Muscle of leg (tissue), 11 donors: ENCODE measurements around the gene MST1. TPM values are rescaled to one million over a fixed set of nuclear protein-coding genes. Genes with fewer than 3 reads are reported as not detected.

Experiments used
- DNase-seq: peaks from one replicate; pipeline ENCODE4 v3.0.0; 2013
- H3K27ac ChIP-seq: one replicate; pipeline ENCODE4 v1.5.1; 2013; ENCODE audit warnings: mild to moderate bottlenecking, low read length, control low read depth
- H3K27me3 ChIP-seq: one replicate; pipeline ENCODE4 v1.6.1; 2013; ENCODE audit warnings: low read length; ENCODE audit not compliant: control insufficient read depth, insufficient read depth
- H3K36me3 ChIP-seq: one replicate; pipeline ENCODE4 v1.6.1; 2013; ENCODE audit warnings: low read length; ENCODE audit not compliant: control insufficient read depth, insufficient read depth
- H3K4me1 ChIP-seq: one replicate; pipeline ENCODE4 v1.6.1; 2013; ENCODE audit warnings: low read length; ENCODE audit not compliant: control insufficient read depth, insufficient read depth
- H3K4me3 ChIP-seq: one replicate; pipeline ENCODE4 v1.5.1; 2013; ENCODE audit warnings: low read length, control low read depth
- H3K9me3 ChIP-seq: replicated peaks from 2 replicates; pipeline ENCODE4 v1.6.1; 2013; ENCODE audit warnings: low read depth, low read length; ENCODE audit not compliant: control insufficient read depth
- WGBS: methylation state at CpG from one replicate; pipeline ENCODE4 v1.1.5; 2013; ENCODE audit warnings: missing lambda C conversion rate; ENCODE audit not compliant: insufficient coverage; 5-methylcytosine and 5-hydroxymethylcytosine counted together
- polyA plus RNA-seq, 8 donors: library from polyadenylated mRNA; unstranded; fragments of 120-200 nt; gene quantifications; one replicate each; pipeline versions ENCODE4 v1.2.1 to v1.2.3, GENCODE V29; 2013; ENCODE audit warnings: inconsistent platforms in 1 of 8, low replicate concordance in 1 of 8; ENCODE audit not compliant: insufficient read length in 8 of 8, insufficient read depth in 1 of 8
- total RNA-seq: library from RNA; stranded (reverse); fragments of 120-200 nt; gene quantifications from one replicate; pipeline ENCODE4 v1.2.4, GENCODE V29; 2013

Gene MST1
- total and polyA plus RNA-seq, 9 donors = 7.0 to 30.3 (median 9.8) TPM

DNA sequence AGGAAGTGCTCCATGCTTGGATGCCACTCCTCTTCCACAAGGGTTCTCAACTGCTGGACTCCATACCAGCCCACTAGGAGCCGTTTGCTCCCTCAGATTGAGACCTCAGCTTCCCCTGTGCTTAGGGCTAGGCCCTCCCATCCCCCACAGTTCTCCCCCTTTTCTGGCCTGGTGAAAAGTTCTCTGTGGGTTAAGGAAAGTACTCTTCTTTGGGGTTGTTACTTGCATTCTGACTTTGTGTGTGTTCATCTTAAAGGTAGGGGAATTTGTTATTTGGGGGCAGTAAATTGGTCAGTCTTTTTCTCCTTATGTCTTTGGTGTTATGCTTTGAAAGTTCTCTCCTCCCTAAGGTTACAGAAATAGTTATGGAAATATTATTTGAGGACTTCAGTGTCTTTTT lies 39.1 kb downstream of the MST1 start:
- H3K4me3 ChIP-seq = no peak overlapping the region
- H3K27ac ChIP-seq = no peak overlapping the region
- H3K9me3 ChIP-seq = no peaks in the 10 kb centered on the region
- peaks cover 35% of the 10 kb centered on the region for H3K4me1 ChIP-seq
- H3K27me3 ChIP-seq = no peaks in the 10 kb centered on the region
- no peak for DNase-seq
- WGBS = no CpG with 5 or more reads among the region's 1 CpG
- H3K36me3 ChIP-seq = no peaks in the 10 kb centered on the region

DNA sequence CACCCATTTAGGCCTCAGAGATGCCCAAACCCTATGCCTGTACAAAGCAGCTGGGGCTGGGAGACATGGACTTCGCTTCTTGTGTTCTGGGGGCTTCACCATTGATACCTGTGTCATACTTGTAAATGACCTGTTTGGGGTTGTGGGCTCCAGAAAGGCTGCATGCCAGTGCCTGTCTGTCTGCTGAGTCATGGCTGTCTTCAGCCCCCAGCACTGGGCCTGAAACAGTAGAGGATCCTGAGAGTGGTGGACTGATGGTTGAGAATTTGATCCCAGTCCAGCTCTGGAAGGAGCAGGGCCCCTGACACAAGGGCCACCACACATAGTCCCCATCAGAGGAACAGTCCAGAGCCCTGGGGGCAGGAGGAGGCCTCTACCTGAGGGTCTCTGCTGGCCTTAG lies 39.7 kb downstream of the MST1 start:
- Histone ChIP-seq H3K4me1 (peaks cover 29% of the 10 kb centered on the region), H3K36me3 (no peaks in the 10 kb centered on the region), H3K4me3 (no peak overlapping the region), H3K27ac (no peak overlapping the region), H3K27me3 (no peaks in the 10 kb centered on the region), H3K9me3 (no peaks in the 10 kb centered on the region)
- no peak for DNase-seq
- 100% methylated on average over 1 of the region's 1 CpG for WGBS

DNA sequence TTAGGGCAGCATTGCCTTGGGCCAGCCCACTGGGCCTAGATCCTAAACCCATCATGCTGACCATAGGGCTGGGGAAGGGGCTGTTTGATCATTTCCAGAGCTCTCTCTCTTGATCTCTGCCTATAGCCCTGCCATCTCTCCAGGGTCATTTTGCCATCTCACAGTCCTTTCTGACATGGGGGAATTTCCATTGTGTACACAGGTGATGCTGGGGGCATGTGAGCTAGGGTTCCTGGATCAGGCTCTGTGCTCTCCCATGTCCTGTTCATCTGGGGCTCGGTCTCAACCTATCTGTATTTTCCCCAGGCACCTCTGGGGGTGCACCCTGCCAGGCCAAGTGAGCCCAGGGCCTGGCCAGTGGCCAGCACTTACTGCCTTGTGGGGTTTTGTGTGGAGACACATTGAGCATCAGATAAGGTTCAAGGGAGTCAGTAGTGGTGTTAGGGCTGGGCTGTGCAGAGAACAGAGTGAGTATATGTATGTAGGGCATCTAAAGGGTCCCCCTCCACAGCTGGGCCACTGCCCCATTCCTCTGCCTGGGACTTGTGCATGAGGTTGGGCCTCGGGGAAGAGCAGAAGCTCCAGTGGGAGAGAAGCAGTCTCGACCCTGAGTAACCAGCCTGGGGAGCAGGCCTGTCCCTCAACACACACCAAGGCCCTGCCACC lies 40.8 kb downstream of the MST1 start:
- Histone ChIP-seq H3K4me3 (no peak overlapping the region), H3K27ac (peak overlapping the region; percentile 62), H3K4me1 (peaks cover 20% of the 10 kb centered on the region), H3K9me3 (no peaks in the 10 kb centered on the region), H3K27me3 (no peaks in the 10 kb centered on the region), H3K36me3 (no peaks in the 10 kb centered on the region)
- no peak for DNase-seq
- WGBS = 80% methylated on average over 1 of the region's 3 CpGs

- WGBS = 83% methylated on average over 1 of the region's 2 CpGs
- H3K27ac ChIP-seq = peak overlapping the region; percentile 62
Measured at GRCh38 chr3:49647741-49648140, 41.5 kb downstream of the MST1 start.

GRCh38 chr3:49646236-49646635 lies 43.0 kb downstream of the MST1 start:
- DNase-seq = no peak
- Histone ChIP-seq H3K4me3 (no peak overlapping the region), H3K9me3 (no peaks in the 10 kb centered on the region), H3K4me1 (peaks cover 15% of the 10 kb centered on the region), H3K27me3 (no peaks in the 10 kb centered on the region), H3K27ac (no peak overlapping the region), H3K36me3 (no peaks in the 10 kb centered on the region)
- 100% methylated on average over 1 of the region's 3 CpGs for WGBS

More at GRCh38 chr3:49647741-49648140, 41.5 kb downstream of the MST1 start:
- Histone ChIP-seq H3K4me3 (no peak overlapping the region), H3K36me3 (no peaks in the 10 kb centered on the region), H3K9me3 (no peaks in the 10 kb centered on the region), H3K4me1 (peaks cover 15% of the 10 kb centered on the region), H3K27me3 (no peaks in the 10 kb centered on the region)
- peak; percentile 40 for DNase-seq

DNA sequence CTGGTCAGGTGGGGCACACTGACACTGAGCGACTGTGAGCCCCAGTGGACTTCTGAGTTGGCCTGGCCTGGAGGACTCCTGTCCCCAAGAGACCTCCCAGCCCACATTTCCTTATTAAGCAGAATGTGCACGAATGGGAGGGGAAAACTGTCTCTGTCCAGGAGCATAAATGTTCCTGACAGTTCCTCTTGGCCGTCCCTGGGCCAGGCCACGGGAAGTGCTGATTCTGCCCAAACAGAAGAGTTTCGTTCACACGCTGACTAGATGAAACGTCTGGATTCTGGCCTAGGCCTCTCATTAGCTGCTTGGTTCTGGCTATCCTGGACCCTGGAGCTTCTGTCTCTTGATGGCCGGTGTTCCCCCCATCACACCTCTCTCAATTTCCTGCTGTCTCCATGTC lies 44.6 kb downstream of the MST1 start:
- DNase-seq = peak; percentile 40
- 77% methylated on average over 6 of the region's 8 CpGs for WGBS
- H3K4me3 ChIP-seq = no peak overlapping the region
- no peaks in the 10 kb centered on the region for H3K36me3 ChIP-seq
- H3K4me1 ChIP-seq = peaks cover 14% of the 10 kb centered on the region
- H3K27me3 ChIP-seq = no peaks in the 10 kb centered on the region
- no peak overlapping the region for H3K27ac ChIP-seq
- no peaks in the 10 kb centered on the region for H3K9me3 ChIP-seq

GRCh38 chr3:49642708-49643145 lies 46.5 kb downstream of the MST1 start:
- H3K4me3 ChIP-seq = no peak overlapping the region
- H3K36me3 ChIP-seq = no peaks in the 10 kb centered on the region
- H3K4me1 ChIP-seq = peaks cover 7% of the 10 kb centered on the region
- WGBS = 90% methylated on average over 7 of the region's 9 CpGs
- H3K9me3 ChIP-seq = no peaks in the 10 kb centered on the region
- H3K27ac ChIP-seq = no peak overlapping the region
- H3K27me3 ChIP-seq = no peaks in the 10 kb centered on the region
- DNase-seq = no peak

GRCh38 chr3:49641921-49642707 lies 47.2 kb downstream of the MST1 start:
- H3K4me3 ChIP-seq = no peak overlapping the region
- DNase-seq = no peak
- H3K27ac ChIP-seq = no peak overlapping the region
- H3K4me1 ChIP-seq = peaks cover 2% of the 10 kb centered on the region
- 88% methylated on average over 8 of the region's 14 CpGs for WGBS
- H3K36me3 ChIP-seq = no peaks in the 10 kb centered on the region
- H3K27me3 ChIP-seq = no peaks in the 10 kb centered on the region
- no peaks in the 10 kb centered on the region for H3K9me3 ChIP-seq

DNA sequence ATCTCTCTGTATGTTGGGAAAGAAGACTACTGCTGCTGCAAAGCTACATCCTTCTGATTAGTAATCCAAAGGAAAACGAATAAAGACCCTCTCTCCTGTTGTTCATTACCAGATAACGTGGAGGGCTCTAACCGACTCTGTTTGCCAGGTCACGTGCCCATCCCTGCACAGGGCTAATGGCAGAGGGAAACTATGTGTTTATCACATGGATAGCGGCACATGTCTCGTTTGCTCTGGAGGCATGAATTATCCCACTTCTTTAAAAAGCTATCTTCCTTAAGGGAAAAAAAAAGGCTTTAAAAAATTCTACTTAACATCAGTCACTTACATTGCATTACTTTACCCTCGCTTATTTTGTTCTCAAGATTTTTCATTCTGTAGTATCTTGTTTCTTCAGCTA lies 48.0 kb downstream of the MST1 start:
- 94% methylated on average over 3 of the region's 7 CpGs for WGBS
- no peak overlapping the region for H3K4me3 ChIP-seq
- no peaks in the 10 kb centered on the region for H3K36me3 ChIP-seq
- H3K9me3 ChIP-seq = no peaks in the 10 kb centered on the region
- no peak overlapping the region for H3K27ac ChIP-seq
- no peaks in the 10 kb centered on the region for H3K27me3 ChIP-seq
- peaks cover 2% of the 10 kb centered on the region for H3K4me1 ChIP-seq
- DNase-seq = no peak

DNA sequence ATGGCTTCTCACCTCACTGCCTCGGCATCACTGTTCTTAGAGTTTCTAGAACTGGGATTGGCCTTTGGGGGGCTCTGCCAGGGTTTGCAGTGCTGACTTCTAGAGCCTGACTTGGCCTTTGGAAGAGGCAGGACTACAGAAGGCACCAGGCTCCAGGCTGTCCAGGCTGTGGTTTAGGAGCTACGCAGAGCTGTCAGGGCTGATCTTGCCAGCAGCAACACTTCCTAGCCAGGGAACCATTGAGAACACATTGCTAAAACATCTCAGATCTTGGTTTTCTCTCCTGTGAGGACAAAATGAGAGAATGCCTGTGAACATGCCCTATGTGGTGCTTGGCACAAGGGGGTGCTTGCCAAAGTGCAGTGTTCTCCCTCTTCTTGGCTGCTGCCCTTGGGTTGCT lies 49.7 kb downstream of the MST1 start:
- Histone ChIP-seq H3K27ac (no peak overlapping the region), H3K4me1 (peaks cover 2% of the 10 kb centered on the region), H3K9me3 (no peaks in the 10 kb centered on the region), H3K27me3 (no peaks in the 10 kb centered on the region), H3K4me3 (no peak overlapping the region), H3K36me3 (no peaks in the 10 kb centered on the region)
- no peak for DNase-seq
- 75% methylated on average over 2 of the region's 2 CpGs for WGBS
